HEK293 (cell line): ENCODE measurements around the gene DEFB121.

Source experiments
- CTCF ChIP-seq: fragments of 450-650 bp; formaldehyde crosslinking; IDR thresholded peaks from 2 replicates; pipeline ENCODE4 v1.5.1; 2016; ENCODE audit warnings: missing biosample characterization, missing genetic modification characterization
- REST ChIP-seq: fragments of 450-650 bp; formaldehyde crosslinking; IDR thresholded peaks from 2 replicates; pipeline ENCODE4 v1.5.1; 2016; ENCODE audit warnings: missing biosample characterization, missing genetic modification characterization
- SALL2 ChIP-seq: fragments of 450-650 bp; formaldehyde crosslinking; IDR thresholded peaks from 2 replicates; pipeline ENCODE4 v1.5.0; 2017; ENCODE audit warnings: missing biosample characterization, mild to moderate bottlenecking, missing genetic modification characterization, borderline replicate concordance
- TCF7L2 ChIP-seq: IDR thresholded peaks from 2 replicates; pipeline ENCODE4 v1.6.1; 2011; ENCODE audit warnings: low read depth, mild to moderate bottlenecking, inconsistent platforms, low read length, moderate library complexity, borderline replicate concordance
- ZBTB21 ChIP-seq: fragments of 450-650 bp; formaldehyde crosslinking; IDR thresholded peaks from 2 replicates; pipeline ENCODE4 v1.5.1; 2017; ENCODE audit warnings: missing biosample characterization, missing genetic modification characterization
- ZBTB7A ChIP-seq: fragments of 450-650 bp; formaldehyde crosslinking; IDR thresholded peaks from 2 replicates; pipeline ENCODE4 v1.5.1; 2016; ENCODE audit warnings: low read depth, missing biosample characterization, missing genetic modification characterization
- ZNF660 ChIP-seq: fragments of 450-650 bp; IDR thresholded peaks from 2 replicates; pipeline ENCODE4 v1.5.1; 2018; ENCODE audit warnings: missing biosample characterization, mild to moderate bottlenecking, missing genetic modification characterization

GRCh38 chr20:31410011-31410410, 4.0 kb upstream of the DEFB121 start:
- TF ChIP-seq ZBTB7A (tag by site-specific recombination) (no peak), TCF7L2 (no peak), REST (tag by site-specific recombination) (no peak), SALL2 (no peak), ZNF660 (tag by site-specific recombination) (no peak), ZBTB21 (no peak), CTCF (tag by site-specific recombination) (no peak)
